CD14-positive monocyte (primary cell): Measurements from ENCODE around the gene CDC7. TPM values are rescaled to one million over a fixed set of nuclear protein-coding genes. Genes with fewer than 3 reads are reported as not detected.

Experiments used
- DNase-seq, 3 donors: peaks; one replicate each; pipeline ENCODE4 v3.0.0-alpha.2; 2011 to 2022
- H2AFZ ChIP-seq: 2 replicates; pipeline ENCODE4 v1.6.0; 2012; ENCODE audit warnings: mild to moderate bottlenecking, low read depth, low read length, inconsistent platforms; ENCODE audit not compliant: insufficient read depth, poor library complexity, severe bottlenecking
- H3K27ac ChIP-seq, 2 donors: 1 replicate in 1 of 2; 2 replicates in 1 of 2; pipeline ENCODE4 v1.5.1; 2012 to 2013; ENCODE audit warnings: low read length in 2 of 2, control low read depth in 1 of 2, inconsistent platforms in 1 of 2, low read depth in 1 of 2, mild to moderate bottlenecking in 1 of 2
- H3K27me3 ChIP-seq, 2 donors: one replicate each; pipeline versions ENCODE4 v1.6.0 to v1.6.1; 2011 to 2013; ENCODE audit warnings: low read length in 2 of 2; ENCODE audit not compliant: control insufficient read depth in 2 of 2, insufficient read depth in 2 of 2
- H3K36me3 ChIP-seq, 2 donors: replicated peaks in 1 of 2; 1 replicate in 1 of 2; 2 replicates in 1 of 2; pipeline versions ENCODE4 v1.5.1 to v1.6.1; 2012 to 2013; ENCODE audit warnings: low read length in 2 of 2, control low read depth in 1 of 2, inconsistent platforms in 1 of 2, mild to moderate bottlenecking in 1 of 2; ENCODE audit not compliant: insufficient read depth in 2 of 2, control insufficient read depth in 1 of 2
- H3K4me1 ChIP-seq, 2 donors: 1 replicate in 1 of 2; 2 replicates in 1 of 2; pipeline versions ENCODE4 v1.5.1 to v1.6.1; 2012 to 2013; ENCODE audit warnings: low read length in 2 of 2, control low read depth in 1 of 2, inconsistent platforms in 1 of 2, mild to moderate bottlenecking in 1 of 2, moderate library complexity in 1 of 2; ENCODE audit not compliant: insufficient read depth in 2 of 2, control insufficient read depth in 1 of 2
- H3K4me2 ChIP-seq: replicated peaks from 2 replicates; pipeline ENCODE3; 2012; ENCODE audit warnings: low read length, moderate library complexity, mild to moderate bottlenecking; ENCODE audit not compliant: poor library complexity, severe bottlenecking; ENCODE audit errors: extremely low read depth
- H3K4me3 ChIP-seq, 3 experiments: fragments of 200-600 bp in 1 of 3; sonication (generic) in 1 of 3; replicated peaks in 1 of 3; 1 replicate in 2 of 3; 2 replicates in 1 of 3; pipeline ENCODE4 v1.5.1; 2011 to 2013; ENCODE audit warnings: low read length in 3 of 3, mild to moderate bottlenecking in 3 of 3, control low read depth in 2 of 3, low read depth in 2 of 3, inconsistent platforms in 1 of 3, moderate library complexity in 1 of 3
- H3K79me2 ChIP-seq: 2 replicates; pipeline ENCODE4 v1.6.0; 2012; ENCODE audit warnings: mild to moderate bottlenecking, control low read depth, inconsistent platforms, low read length, moderate library complexity; ENCODE audit not compliant: insufficient read depth
- H3K9ac ChIP-seq: 2 replicates; pipeline ENCODE4 v1.6.0; 2017; ENCODE audit warnings: low read length, mild to moderate bottlenecking; ENCODE audit not compliant: insufficient read depth, poor library complexity, severe bottlenecking
- H3K9me3 ChIP-seq, 2 donors: replicated peaks in 1 of 2; 1 replicate in 1 of 2; 2 replicates in 1 of 2; pipeline versions ENCODE4 v1.5.1 to v1.6.1; 2012 to 2013; ENCODE audit warnings: low read length in 2 of 2, control low read depth in 1 of 2; ENCODE audit not compliant: control insufficient read depth in 1 of 2, insufficient read depth in 1 of 2
- H4K20me1 ChIP-seq: 2 replicates; pipeline ENCODE4 v1.6.0; 2012; ENCODE audit warnings: mild to moderate bottlenecking, low read length, control low read depth, moderate library complexity; ENCODE audit not compliant: insufficient read depth
- H3K27ac Mint-ChIP-seq, 7 donors: one replicate each; pipeline ENCODE4 v1.8.0; 2020; ENCODE audit warnings: mild to moderate bottlenecking in 7 of 7, mixed read lengths in 7 of 7, moderate library complexity in 6 of 7, inconsistent platforms in 2 of 7
- H3K27me3 Mint-ChIP-seq, 3 donors: one replicate each; pipeline ENCODE4 v1.8.0; 2021 to 2022; ENCODE audit warnings: low read depth in 3 of 3, mild to moderate bottlenecking in 3 of 3, mixed read lengths in 3 of 3, moderate library complexity in 3 of 3, inconsistent platforms in 1 of 3
- H3K36me3 Mint-ChIP-seq, 2 donors: one replicate each; pipeline ENCODE4 v1.8.0; 2020; ENCODE audit warnings: mixed read lengths in 2 of 2, inconsistent platforms in 1 of 2, mild to moderate bottlenecking in 1 of 2
- H3K4me1 Mint-ChIP-seq: one replicate; pipeline ENCODE4 v1.8.0; 2020; ENCODE audit warnings: mild to moderate bottlenecking, mixed read lengths
- H3K4me3 Mint-ChIP-seq, 2 donors: one replicate each; pipeline ENCODE4 v1.8.0; 2020; ENCODE audit warnings: mild to moderate bottlenecking in 2 of 2, mixed read lengths in 2 of 2, moderate library complexity in 1 of 2
- H3K9me3 Mint-ChIP-seq, 7 donors: one replicate each; pipeline ENCODE4 v1.8.0; 2020 to 2022; ENCODE audit warnings: mixed read lengths in 7 of 7, mild to moderate bottlenecking in 6 of 7, moderate library complexity in 6 of 7, inconsistent platforms in 2 of 7
- WGBS: methylation state at CpG from one replicate; pipeline ENCODE4 v1.1.5; 2013; ENCODE audit warnings: missing lambda C conversion rate; ENCODE audit not compliant: insufficient coverage; 5-methylcytosine and 5-hydroxymethylcytosine counted together
- intact Hi-C, 2 donors: fragments of 100-400 bp; cut with micrococcal nuclease; formaldehyde crosslinking; loops; one replicate each; pipeline versions ENCODE4 v1.15.0 to v1.15.1; 2023
- polyA plus RNA-seq, 3 donors: library from polyadenylated mRNA; depleted of rRNA in 1 of 3; unstranded in 2 of 3; stranded (reverse) in 1 of 3; fragments of 300-500 nt in 2 of 3; fragments of >200 nt in 1 of 3; fragmentation: Illumina TruSeq in 2 of 3; gene quantifications; 1 replicate in 2 of 3; 2 replicates in 1 of 3; pipeline ENCODE4 v1.2.3, GENCODE V29; 2012 to 2021
- TF ChIP-seq, protein P1 (sequence below): fragments of 200-600 bp; IDR thresholded peaks from one replicate; pipeline ENCODE4 v1.8.0; 2022; ENCODE audit warnings: antibody characterized with exemption, mild to moderate bottlenecking

CDC7 gene
- polyA plus RNA-seq, 3 donors: 1.5 to 2.3 (median 1.5) TPM

DNA sequence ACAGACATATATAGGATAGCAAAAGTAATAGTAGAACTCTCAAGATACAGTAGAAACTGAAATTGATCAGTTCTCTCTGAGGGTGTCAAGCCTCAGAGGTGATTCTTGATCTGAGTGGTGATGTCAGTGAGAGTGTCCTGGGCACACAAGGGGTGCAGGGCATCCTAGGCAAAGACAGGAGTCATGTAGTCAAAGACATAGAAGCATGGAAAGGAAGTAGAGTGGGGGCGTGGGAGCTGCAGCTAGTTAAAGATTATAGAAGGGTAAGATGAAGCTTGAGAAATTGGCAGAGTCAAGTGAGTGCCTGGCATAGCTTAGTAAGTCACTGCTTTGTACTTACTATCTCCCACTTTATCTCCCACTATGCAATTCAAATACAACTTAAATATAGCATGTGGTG lies 22.8 kb downstream of the CDC7 start:
- H3K4me3 ChIP-seq: no peak overlapping the region
- no peak overlapping the region for H2AFZ ChIP-seq
- no peaks in the 10 kb centered on the region for H3K4me1 ChIP-seq
- intact Hi-C loops: no loop called here
- no peaks in the 10 kb centered on the region for H3K79me2 ChIP-seq
- peaks cover 0 to 16% of the 10 kb centered on the region in 2 donors for H3K36me3 ChIP-seq
- Mint-ChIP-seq H3K9me3 (no peaks in the 10 kb centered on the region), H3K4me3 (no peak overlapping the region), H3K4me1 (no peaks in the 10 kb centered on the region), H3K27ac (peak overlapping the region in 2 of 7 donors; percentile 20 to 43), H3K27me3 (no peaks in the 10 kb centered on the region), H3K36me3 (peaks cover 8 to 25% of the 10 kb centered on the region in 2 donors)
- H3K27ac ChIP-seq: no peak overlapping the region
- TF ChIP-seq, protein P1, sequence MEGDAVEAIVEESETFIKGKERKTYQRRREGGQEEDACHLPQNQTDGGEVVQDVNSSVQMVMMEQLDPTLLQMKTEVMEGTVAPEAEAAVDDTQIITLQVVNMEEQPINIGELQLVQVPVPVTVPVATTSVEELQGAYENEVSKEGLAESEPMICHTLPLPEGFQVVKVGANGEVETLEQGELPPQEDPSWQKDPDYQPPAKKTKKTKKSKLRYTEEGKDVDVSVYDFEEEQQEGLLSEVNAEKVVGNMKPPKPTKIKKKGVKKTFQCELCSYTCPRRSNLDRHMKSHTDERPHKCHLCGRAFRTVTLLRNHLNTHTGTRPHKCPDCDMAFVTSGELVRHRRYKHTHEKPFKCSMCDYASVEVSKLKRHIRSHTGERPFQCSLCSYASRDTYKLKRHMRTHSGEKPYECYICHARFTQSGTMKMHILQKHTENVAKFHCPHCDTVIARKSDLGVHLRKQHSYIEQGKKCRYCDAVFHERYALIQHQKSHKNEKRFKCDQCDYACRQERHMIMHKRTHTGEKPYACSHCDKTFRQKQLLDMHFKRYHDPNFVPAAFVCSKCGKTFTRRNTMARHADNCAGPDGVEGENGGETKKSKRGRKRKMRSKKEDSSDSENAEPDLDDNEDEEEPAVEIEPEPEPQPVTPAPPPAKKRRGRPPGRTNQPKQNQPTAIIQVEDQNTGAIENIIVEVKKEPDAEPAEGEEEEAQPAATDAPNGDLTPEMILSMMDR: no peak
- no peaks in the 10 kb centered on the region for H3K9me3 ChIP-seq
- no peak overlapping the region for H3K4me2 ChIP-seq
- no peaks in the 10 kb centered on the region for H4K20me1 ChIP-seq
- no peak overlapping the region for H3K9ac ChIP-seq
- H3K27me3 ChIP-seq: no peaks in the 10 kb centered on the region
- DNase-seq: no peak
- no CpG with 5 or more reads among the region's 1 CpG for WGBS

DNA sequence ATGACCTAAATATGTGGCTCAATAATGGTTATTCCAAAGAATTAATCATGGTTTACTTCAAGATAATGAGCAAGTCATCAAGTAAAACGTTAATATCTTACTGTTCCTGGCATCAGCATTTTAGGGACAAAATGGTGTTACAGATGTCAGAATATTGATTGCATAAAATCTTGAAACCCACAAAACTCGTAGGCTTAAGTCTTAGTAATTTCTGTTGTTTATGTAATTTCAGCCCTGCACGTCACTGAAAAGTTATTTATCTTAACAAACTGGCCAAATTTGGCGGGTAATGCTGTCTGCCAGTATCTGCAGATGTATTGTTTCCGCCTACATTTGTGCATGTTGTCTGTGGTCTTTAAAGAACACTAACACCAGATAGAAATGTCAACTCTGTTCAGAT lies 25.8 kb downstream of the CDC7 start:
- no peaks in the 10 kb centered on the region for H3K4me1 ChIP-seq
- no peak overlapping the region for H3K27ac ChIP-seq
- intact Hi-C loops: no loop called here
- H2AFZ ChIP-seq: no peak overlapping the region
- H3K36me3 Mint-ChIP-seq: peaks cover 6 to 13% of the 10 kb centered on the region in 2 donors
- peaks cover 3% of the 10 kb centered on the region for H3K4me1 Mint-ChIP-seq
- TF ChIP-seq, protein P1: no peak
- no peaks in the 10 kb centered on the region for H3K27me3 Mint-ChIP-seq
- H3K4me2 ChIP-seq: no peak overlapping the region
- H3K27ac Mint-ChIP-seq: no peak overlapping the region
- DNase-seq: no peak
- no peaks in the 10 kb centered on the region for H3K9me3 Mint-ChIP-seq
- no peaks in the 10 kb centered on the region for H3K79me2 ChIP-seq
- H4K20me1 ChIP-seq: no peaks in the 10 kb centered on the region
- peaks cover 0 to 16% of the 10 kb centered on the region in 2 donors for H3K36me3 ChIP-seq
- 70% methylated on average over 3 of the region's 5 CpGs for WGBS
- H3K4me3 ChIP-seq: no peak overlapping the region
- no peaks in the 10 kb centered on the region for H3K27me3 ChIP-seq
- H3K9me3 ChIP-seq: no peaks in the 10 kb centered on the region
- no peak overlapping the region for H3K9ac ChIP-seq
- H3K4me3 Mint-ChIP-seq: no peak overlapping the region
